ENCODE results near the gene HOXB3. TPM values are rescaled to one million over a fixed set of nuclear protein-coding genes. Genes with fewer than 3 reads are reported as not detected.
A peak's percentile ranks its signal among the peaks of the same experiment; 100 is the strongest.

HOXB3 gene
- polyA plus RNA-seq (2013, experiment 1 of 2), result 28.7 TPM
- 27.8 TPM for polyA plus RNA-seq (2013, experiment 2 of 2)

- H3K9me3 ChIP-seq (ENCODE audit: control insufficient read depth, low read length), result no peaks in the 10 kb centered on the region
- peaks cover 38% of the 10 kb centered on the region for H3K4me1 ChIP-seq (ENCODE audit: control insufficient read depth, insufficient read depth, low read length, poor library complexity, severe bottlenecking)
- peak within 1 kb of the TSS; percentile 32 for H3K4me3 ChIP-seq (ENCODE audit: extremely low read depth, insufficient read depth, low read length, poor library complexity, severe bottlenecking)
- H3K36me3 ChIP-seq (ENCODE audit: control insufficient read depth, insufficient read depth, low read length), result no peaks in the 10 kb centered on the region
- 17 to 21% methylated on average over 6 to 13 of the region's 23 CpGs for WGBS, 2 experiments (ENCODE audit: insufficient coverage in 2 of 2)
- H3K27ac ChIP-seq (ENCODE audit: low read depth, low read length, severe bottlenecking), result peak within 1 kb of the TSS; percentile 79
These were observed at the start of gene HOXB3 for GRCh38 chr17:48589831-48590606. HOXB3 (minus strand) TSS chr17:48590241; CDS start chr17:48552474, 37,767 bp downstream.

DNA sequence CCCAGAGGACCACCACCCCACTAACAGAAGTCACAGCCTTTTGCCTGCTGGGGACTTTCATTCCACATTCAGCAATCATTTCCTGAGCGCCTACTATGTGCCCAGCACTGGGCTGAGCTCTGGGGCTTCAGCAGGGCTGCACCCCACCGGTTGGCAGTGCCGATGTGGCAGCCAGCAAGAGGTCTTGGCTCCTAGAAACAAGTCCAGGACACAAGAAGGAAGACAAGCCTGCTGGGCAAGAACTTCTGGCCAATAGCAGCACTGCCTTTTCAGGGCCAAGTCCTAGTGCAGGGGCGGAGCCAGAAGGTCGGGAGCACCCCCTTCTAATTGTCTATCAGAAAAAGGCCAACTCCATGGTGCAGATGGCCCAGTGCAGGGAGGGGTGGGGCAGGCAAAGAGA lies 49.1 kb upstream of the HOXB3 start:
- WGBS, 2 experiments (ENCODE audit: insufficient coverage in 2 of 2), result 47 to 53% methylated on average over 5 of the region's 5 CpGs
- H3K36me3 ChIP-seq (ENCODE audit: control insufficient read depth, insufficient read depth, low read length), result peaks cover 5% of the 10 kb centered on the region
- H3K4me1 ChIP-seq (ENCODE audit: control insufficient read depth, insufficient read depth, low read length, poor library complexity, severe bottlenecking), result peaks cover 38% of the 10 kb centered on the region
- no peak overlapping the region for H3K27ac ChIP-seq (ENCODE audit: low read depth, low read length, severe bottlenecking)
- H3K4me3 ChIP-seq (ENCODE audit: extremely low read depth, insufficient read depth, low read length, poor library complexity, severe bottlenecking), result no peak overlapping the region
- no peaks in the 10 kb centered on the region for H3K9me3 ChIP-seq (ENCODE audit: control insufficient read depth, low read length)

DNA sequence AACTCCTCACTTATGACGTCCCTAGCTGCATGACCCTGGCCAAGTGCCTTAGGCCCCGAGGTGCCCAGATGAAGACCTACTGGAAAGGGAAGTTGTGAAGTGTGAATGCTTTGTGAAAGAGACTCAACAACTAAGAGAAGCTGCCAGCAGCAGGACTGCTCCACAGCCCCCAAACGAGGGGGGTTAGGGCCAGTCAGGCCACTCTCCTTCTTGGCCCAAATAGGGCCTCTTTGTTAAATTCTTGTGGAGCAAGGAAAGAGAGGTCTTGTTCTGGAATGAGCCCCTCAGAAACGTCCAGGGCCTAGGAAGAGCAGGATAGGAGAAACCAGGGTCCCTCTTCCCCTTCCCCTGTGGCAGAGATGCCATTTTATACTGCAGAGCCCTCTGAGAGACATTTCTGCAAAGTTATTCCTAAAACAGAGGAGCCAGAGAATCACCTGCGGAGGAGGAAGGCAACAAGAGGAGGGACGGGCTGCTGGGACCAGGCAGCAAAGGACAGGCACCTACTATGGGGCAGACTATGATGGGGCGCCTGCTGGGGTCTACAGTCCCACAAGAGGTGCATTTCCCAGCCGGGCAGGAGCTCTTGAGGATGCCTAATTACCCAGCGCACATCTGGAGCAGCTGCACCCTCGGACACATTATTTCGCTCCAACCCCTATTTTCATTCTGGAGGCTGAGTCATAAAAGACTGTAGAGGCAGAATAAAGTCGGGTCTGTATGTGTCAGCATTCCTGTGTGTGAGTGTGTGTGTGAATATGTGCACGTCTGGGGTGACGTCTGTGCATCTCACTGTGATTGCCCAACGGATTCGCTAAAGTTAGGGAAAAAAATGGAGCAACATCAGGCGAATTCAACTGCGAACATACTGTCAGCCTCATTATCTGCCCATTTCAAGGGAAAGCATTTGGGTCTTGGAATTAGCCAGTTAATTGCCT lies 47.6 kb upstream of the HOXB3 start:
- H3K4me1 ChIP-seq (ENCODE audit: control insufficient read depth, insufficient read depth, low read length, poor library complexity, severe bottlenecking), result peaks cover 31% of the 10 kb centered on the region
- no peak overlapping the region for H3K4me3 ChIP-seq (ENCODE audit: extremely low read depth, insufficient read depth, low read length, poor library complexity, severe bottlenecking)
- H3K36me3 ChIP-seq (ENCODE audit: control insufficient read depth, insufficient read depth, low read length), result peaks cover 5% of the 10 kb centered on the region
- peak overlapping the region; percentile 25 for H3K27ac ChIP-seq (ENCODE audit: low read depth, low read length, severe bottlenecking)
- WGBS, 2 experiments (ENCODE audit: insufficient coverage in 2 of 2), result 29 to 32% methylated on average over 14 to 15 of the region's 18 CpGs
- no peaks in the 10 kb centered on the region for H3K9me3 ChIP-seq (ENCODE audit: control insufficient read depth, low read length)

DNA sequence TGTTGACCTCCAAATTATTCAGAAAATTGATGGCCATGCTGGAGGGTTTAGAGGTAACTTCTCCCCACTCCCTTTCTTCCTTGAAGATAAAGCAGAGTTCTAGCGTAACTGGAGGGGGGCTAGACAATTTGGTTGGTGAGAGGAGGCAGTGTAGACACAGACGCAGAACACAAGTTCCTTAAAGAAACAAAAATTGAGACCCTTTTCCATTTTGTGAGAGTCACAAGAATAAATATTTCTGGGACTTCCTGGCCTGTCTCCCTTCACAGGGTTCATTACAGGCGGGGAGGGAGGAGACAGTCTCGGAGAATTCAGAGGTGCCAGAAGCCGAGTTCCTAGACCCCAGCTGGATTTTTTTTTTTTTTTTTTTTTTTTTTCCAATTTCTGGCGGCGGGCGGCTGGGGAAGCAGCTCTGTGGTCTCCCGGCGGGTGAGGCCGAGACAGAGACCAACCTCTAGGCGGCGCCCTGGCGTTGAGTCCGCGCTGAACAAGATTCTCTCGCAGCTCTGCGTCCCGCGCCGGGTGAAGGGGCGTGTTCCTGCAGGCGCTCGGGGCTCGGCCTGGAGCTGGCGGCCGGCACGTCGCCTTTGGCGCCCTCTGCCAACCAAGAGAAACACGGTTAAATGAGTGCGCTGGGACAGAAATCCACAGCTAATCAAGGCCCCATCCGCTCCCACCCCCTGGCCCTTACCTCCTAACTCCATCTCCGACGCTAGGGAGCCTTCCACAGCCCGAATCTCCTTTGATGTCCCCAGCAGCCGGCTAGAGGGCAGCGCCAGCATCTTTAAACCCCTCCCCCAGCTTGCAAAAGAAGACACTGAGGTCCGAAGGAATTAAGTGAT lies 46.4 kb upstream of the HOXB3 start:
- Histone ChIP-seq H3K4me1 (ENCODE audit: control insufficient read depth, insufficient read depth, low read length, poor library complexity, severe bottlenecking) (peaks cover 31% of the 10 kb centered on the region), H3K36me3 (ENCODE audit: control insufficient read depth, insufficient read depth, low read length) (peaks cover 5% of the 10 kb centered on the region), H3K9me3 (ENCODE audit: control insufficient read depth, low read length) (no peaks in the 10 kb centered on the region), H3K4me3 (ENCODE audit: extremely low read depth, insufficient read depth, low read length, poor library complexity, severe bottlenecking) (no peak overlapping the region), H3K27ac (ENCODE audit: low read depth, low read length, severe bottlenecking) (peak overlapping the region; percentile 57)
- 2 to 3% methylated on average over 22 to 31 of the region's 39 CpGs for WGBS, 2 experiments (ENCODE audit: insufficient coverage in 2 of 2)

- no peak overlapping the region for H3K27ac ChIP-seq (ENCODE audit: low read depth, low read length, severe bottlenecking)
- H3K4me3 ChIP-seq (ENCODE audit: extremely low read depth, insufficient read depth, low read length, poor library complexity, severe bottlenecking), result no peak overlapping the region
- no peaks in the 10 kb centered on the region for H3K9me3 ChIP-seq (ENCODE audit: control insufficient read depth, low read length)
- H3K4me1 ChIP-seq (ENCODE audit: control insufficient read depth, insufficient read depth, low read length, poor library complexity, severe bottlenecking), result peaks cover 31% of the 10 kb centered on the region
- peaks cover 5% of the 10 kb centered on the region for H3K36me3 ChIP-seq (ENCODE audit: control insufficient read depth, insufficient read depth, low read length)
- WGBS, 2 experiments (ENCODE audit: insufficient coverage in 2 of 2), result 40 to 47% methylated on average over 8 to 11 of the region's 20 CpGs
These were observed 44.6 kb upstream of the HOXB3 start for GRCh38 chr17:48634493-48635208.

DNA sequence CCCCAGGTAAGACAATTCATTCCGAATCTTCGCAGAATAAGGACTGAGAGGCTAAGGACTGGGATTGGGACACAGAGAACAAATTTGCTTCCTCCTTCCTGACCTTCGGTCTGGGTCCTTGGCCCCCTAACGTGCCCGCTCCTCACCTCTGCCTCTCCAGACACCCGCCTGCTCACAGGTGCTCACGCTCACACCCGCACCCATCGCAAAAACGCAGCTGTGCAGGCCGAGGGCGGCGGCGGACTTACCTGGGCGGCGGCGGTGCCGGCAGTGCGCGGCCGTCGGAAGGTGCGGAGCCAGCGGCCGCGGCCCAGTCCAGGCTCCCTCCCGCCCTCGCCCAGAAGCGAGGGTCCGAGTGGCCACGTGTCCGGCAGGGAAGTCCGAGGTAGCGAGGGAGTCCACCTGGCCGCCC lies 43.2 kb upstream of the HOXB3 start:
- no peak overlapping the region for H3K4me3 ChIP-seq (ENCODE audit: extremely low read depth, insufficient read depth, low read length, poor library complexity, severe bottlenecking)
- H3K27ac ChIP-seq (ENCODE audit: low read depth, low read length, severe bottlenecking), result no peak overlapping the region
- WGBS, 2 experiments (ENCODE audit: insufficient coverage in 2 of 2), result 3 to 8% methylated on average over 18 to 22 of the region's 35 CpGs

GRCh38 chr17:48632579-48633265 lies 42.7 kb upstream of the HOXB3 start:
- 15 to 17% methylated on average over 5 to 7 of the region's 7 CpGs for WGBS, 2 experiments (ENCODE audit: insufficient coverage in 2 of 2)

More for the DNA sequence above, 43.2 kb upstream of the HOXB3 start:
- H3K4me1 ChIP-seq (ENCODE audit: control insufficient read depth, insufficient read depth, low read length, poor library complexity, severe bottlenecking), result peaks cover 22% of the 10 kb centered on the region
- H3K36me3 ChIP-seq (ENCODE audit: control insufficient read depth, insufficient read depth, low read length), result peaks cover 5% of the 10 kb centered on the region
- no peaks in the 10 kb centered on the region for H3K9me3 ChIP-seq (ENCODE audit: control insufficient read depth, low read length)

DNA sequence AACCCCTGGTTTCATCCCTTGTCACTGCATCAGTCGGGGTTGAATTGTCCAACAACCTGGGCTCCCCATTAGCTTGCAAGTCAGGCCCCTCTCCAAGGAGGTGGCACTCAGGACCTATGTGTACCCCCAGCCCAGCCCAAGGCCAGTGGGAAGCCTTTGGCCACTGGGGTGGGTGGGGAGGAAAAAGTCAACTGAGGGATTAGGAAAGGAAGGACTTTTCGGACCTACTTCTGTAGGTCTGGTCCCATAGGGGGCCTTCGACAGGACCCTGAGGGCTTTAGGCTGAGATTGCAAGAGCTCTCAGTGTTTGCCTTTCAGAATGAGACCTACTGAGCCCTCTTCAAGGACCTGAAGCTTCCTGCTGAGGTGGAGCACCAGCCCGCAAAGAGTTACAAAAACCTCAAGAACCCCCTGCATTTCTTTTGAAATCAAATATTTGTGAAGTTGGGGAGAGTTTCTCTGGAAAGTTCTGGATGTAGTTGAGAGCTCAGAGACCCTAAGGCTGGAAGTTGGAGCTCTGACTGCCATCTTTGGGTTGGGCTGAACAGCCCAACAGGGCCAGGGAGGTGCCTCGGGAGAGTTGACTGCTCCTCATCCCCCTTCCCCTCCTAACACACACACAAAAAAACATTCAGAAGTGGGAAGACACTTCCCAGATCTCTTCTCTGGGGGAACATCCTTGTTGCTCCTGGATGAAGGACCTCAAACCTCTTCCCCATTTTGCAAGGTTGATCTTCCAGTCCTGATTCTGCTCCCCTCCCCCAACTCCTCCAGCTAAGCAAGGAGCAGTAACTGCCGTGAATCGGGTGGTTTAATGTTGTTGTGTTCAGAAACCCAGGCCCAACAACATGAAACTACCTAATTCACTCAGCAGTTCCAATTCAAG lies 41.9 kb upstream of the HOXB3 start:
- 10 to 34% methylated on average over 2 to 3 of the region's 7 CpGs for WGBS, 2 experiments (ENCODE audit: insufficient coverage in 2 of 2)
- no peak overlapping the region for H3K4me3 ChIP-seq (ENCODE audit: extremely low read depth, insufficient read depth, low read length, poor library complexity, severe bottlenecking)
- no peak overlapping the region for H3K27ac ChIP-seq (ENCODE audit: low read depth, low read length, severe bottlenecking)
- peaks cover 9% of the 10 kb centered on the region for H3K4me1 ChIP-seq (ENCODE audit: control insufficient read depth, insufficient read depth, low read length, poor library complexity, severe bottlenecking)
- peaks cover 5% of the 10 kb centered on the region for H3K36me3 ChIP-seq (ENCODE audit: control insufficient read depth, insufficient read depth, low read length)
- H3K9me3 ChIP-seq (ENCODE audit: control insufficient read depth, low read length), result no peaks in the 10 kb centered on the region

More at GRCh38 chr17:48632579-48633265, 42.7 kb upstream of the HOXB3 start:
- Histone ChIP-seq H3K4me1 (ENCODE audit: control insufficient read depth, insufficient read depth, low read length, poor library complexity, severe bottlenecking) (peaks cover 17% of the 10 kb centered on the region), H3K36me3 (ENCODE audit: control insufficient read depth, insufficient read depth, low read length) (peaks cover 5% of the 10 kb centered on the region), H3K27ac (ENCODE audit: low read depth, low read length, severe bottlenecking) (no peak overlapping the region), H3K4me3 (ENCODE audit: extremely low read depth, insufficient read depth, low read length, poor library complexity, severe bottlenecking) (no peak overlapping the region), H3K9me3 (ENCODE audit: control insufficient read depth, low read length) (no peaks in the 10 kb centered on the region)

All from mesodermal cell (in vitro differentiated cells).